Liver (tissue), 3 donors: ENCODE measurements around the gene GFRA1.

Experiments used
- ATF3 ChIP-seq: IDR thresholded peaks from 2 replicates; pipeline ENCODE4 v1.6.1; 2016; ENCODE audit warnings: antibody characterized with exemption
- CTCF ChIP-seq: fragments of 150-350 bp; IDR thresholded peaks from 2 replicates; pipeline ENCODE4 v1.5.1; 2017; ENCODE audit warnings: improper control_type of control experiment, low read depth, low read length; ENCODE audit not compliant: missing input control
- EGR1 ChIP-seq, 2 donors: IDR thresholded peaks; 2 replicates each; pipeline ENCODE4 v1.6.1; 2016 to 2018; ENCODE audit warnings: antibody characterized with exemption in 2 of 2, low read depth in 2 of 2
- FOXA2 ChIP-seq: IDR thresholded peaks from 2 replicates; pipeline ENCODE4 v1.6.1; 2016; ENCODE audit warnings: antibody characterized with exemption
- GABPA ChIP-seq, 2 donors: IDR thresholded peaks in 1 of 2; conservative IDR thresholded peaks in 1 of 2; 2 replicates each; pipeline ENCODE4 v1.6.1; 2016; ENCODE audit warnings: antibody characterized with exemption in 2 of 2, mild to moderate bottlenecking in 1 of 2, moderate library complexity in 1 of 2
- HNF4A ChIP-seq, 2 donors: conservative IDR thresholded peaks; 2 replicates each; pipeline ENCODE4 v1.6.1; 2016; ENCODE audit warnings: antibody characterized with exemption in 2 of 2, mild to moderate bottlenecking in 2 of 2
- JUND ChIP-seq, 2 donors: IDR thresholded peaks; 2 replicates each; pipeline ENCODE4 v1.6.1; 2016; ENCODE audit warnings: antibody characterized with exemption in 2 of 2
- MAX ChIP-seq: IDR thresholded peaks from 2 replicates; pipeline ENCODE4 v1.6.1; 2016; ENCODE audit warnings: antibody characterized with exemption
- RAD21 ChIP-seq, 2 donors: IDR thresholded peaks; 2 replicates each; pipeline ENCODE4 v1.6.1; 2016; ENCODE audit warnings: antibody characterized with exemption in 2 of 2, mild to moderate bottlenecking in 2 of 2
- REST ChIP-seq: IDR thresholded peaks from 2 replicates; pipeline ENCODE4 v1.6.1; 2016; ENCODE audit warnings: antibody characterized with exemption, mild to moderate bottlenecking
- SP1 ChIP-seq: IDR thresholded peaks from 2 replicates; pipeline ENCODE4 v1.6.1; 2018; ENCODE audit warnings: antibody characterized with exemption, mild to moderate bottlenecking
- TAF1 ChIP-seq: conservative IDR thresholded peaks from 2 replicates; pipeline ENCODE4 v1.6.1; 2016; ENCODE audit warnings: antibody characterized with exemption, mild to moderate bottlenecking
- YY1 ChIP-seq: IDR thresholded peaks from 2 replicates; pipeline ENCODE4 v1.6.1; 2016; ENCODE audit warnings: antibody characterized with exemption, mild to moderate bottlenecking
- ZBTB33 ChIP-seq: IDR thresholded peaks from 2 replicates; pipeline ENCODE4 v1.6.1; 2016; ENCODE audit warnings: antibody characterized with exemption
- donor health status: healthy.
- donor health status: healthy.

- TF ChIP-seq CTCF, result no peak
- TF ChIP-seq MAX, result no peak
- TF ChIP-seq YY1, result no peak
- no peak for TF ChIP-seq ATF3
- TF ChIP-seq GABPA (IDR thresholded peaks at IDR 0.05 in 1 of 2, conservative IDR thresholded peaks at IDR 0.05 in 1 of 2), result no peak
- no peak for TF ChIP-seq TAF1
- no peak for TF ChIP-seq RAD21 (IDR thresholded peaks at IDR 0.05)
- no peak for TF ChIP-seq REST
- no peak for TF ChIP-seq EGR1 (IDR thresholded peaks at IDR 0.05; ENCODE audit: low read depth in 2 of 2)
- TF ChIP-seq SP1, result no peak
- no peak for TF ChIP-seq JUND (IDR thresholded peaks at IDR 0.05)
- no peak for TF ChIP-seq ZBTB33
- TF ChIP-seq HNF4A (conservative IDR thresholded peaks at IDR 0.05), result no peak
- no peak for TF ChIP-seq FOXA2
Measured at GRCh38 chr10:116262678-116263077, 10.3 kb downstream of the GFRA1 start.
